ENCODE data around the gene SALL4. TPM values are rescaled to one million over a fixed set of nuclear protein-coding genes. Genes with fewer than 3 reads are reported as not detected.
A peak's percentile ranks its signal among the peaks of the same experiment; 100 is the strongest.

SALL4 gene
- total and polyA plus RNA-seq, 2 of the 8 experiments (the other 6 are each of a cell fraction or from before 2014, with no cell fraction given), result 108 to 235 TPM

- no peaks in the 10 kb centered on the region; a peak in 1 of 4 replicates for H3K9me3 ChIP-seq (ENCODE audit: insufficient read depth in 2 of 2, low read depth in 1 of 2, low read length in 1 of 2)
- no peaks in the 10 kb centered on the region for H3K27me3 ChIP-seq (replicated peaks in 1 of 4; ENCODE audit: control insufficient read depth in 3 of 4, extremely low read depth in 1 of 4, insufficient read depth in 3 of 4, low read length in 3 of 4)
- H3K4me3 ChIP-seq (ENCODE audit: extremely low read depth in 1 of 4, insufficient read depth in 2 of 4, low read depth in 3 of 4, low read length in 4 of 4), result no peak overlapping the region
- no peak overlapping the region for H2BK15ac ChIP-seq (ENCODE audit: low read length)
- H3K79me1 ChIP-seq (ENCODE audit: low read depth, low read length), result no peaks in the 10 kb centered on the region
- H2AFZ ChIP-seq (ENCODE audit: low read length), result no peak overlapping the region
- H3K4me1 ChIP-seq (replicated peaks in 1 of 4; ENCODE audit: control insufficient read depth in 3 of 4, insufficient read depth in 4 of 4, low read length in 3 of 4), result 0 out of 7 replicates have a peak, but pooled peaks cover 0 to 2% (median 0%) of the 10 kb centered on the region in 4 experiments
- H3K27ac ChIP-seq (ENCODE audit: low read depth, low read length), result no peak overlapping the region
- H3K23me2 ChIP-seq (ENCODE audit: low read depth, low read length), result no peaks in the 10 kb centered on the region
- POLR2A ChIA-PET (ENCODE audit: partially characterized antibody), result interaction anchor here (0.9 kb wide), 1 partner anchor 13 kb away, joined by 3 read pairs; no protein-coding TSS in a partner anchor
- no peaks in the 10 kb centered on the region for H3K79me2 ChIP-seq (ENCODE audit: control insufficient read depth in 1 of 2, insufficient read depth in 2 of 2, low read length in 2 of 2)
- H2BK12ac ChIP-seq (ENCODE audit: low read depth, low read length), result no peak overlapping the region
- FAIRE-seq (no peak), DNase-seq (ENCODE audit: low read depth in 1 of 2, low spot score in 2 of 2) (peak in 1 of 2 experiments; percentile 23)
- H2BK20ac ChIP-seq (ENCODE audit: low read length), result no peak overlapping the region
- H4K91ac ChIP-seq (replicated peaks; ENCODE audit: insufficient read length, low read length), result no peak overlapping the region
- H4K20me1 ChIP-seq (replicated peaks in 1 of 2; ENCODE audit: control insufficient read depth in 1 of 2, insufficient read depth in 2 of 2, low read length in 2 of 2), result no peaks in the 10 kb centered on the region
- H3K23ac ChIP-seq (ENCODE audit: insufficient read length), result no peak overlapping the region
- H3K14ac ChIP-seq (ENCODE audit: insufficient read length), result no peak overlapping the region
- H2AK5ac ChIP-seq (ENCODE audit: low read depth, low read length), result no peak overlapping the region
- no peak overlapping the region for H3K4me2 ChIP-seq (ENCODE audit: insufficient read depth in 1 of 2, low read depth in 2 of 2, low read length in 2 of 2)
- no peak overlapping the region for H3K18ac ChIP-seq (ENCODE audit: extremely low read depth, low read length)
- H3K36me3 ChIP-seq (ENCODE audit: control insufficient read depth in 2 of 4, insufficient read depth in 4 of 4, low read length in 3 of 4), result no peaks in the 10 kb centered on the region
- CTCF ChIA-PET (ENCODE audit: partially characterized antibody), result no interaction called here
- H4K5ac ChIP-seq (ENCODE audit: insufficient read length, low read depth, low read length), result no peak overlapping the region
- H3K4ac ChIP-seq (replicated peaks; ENCODE audit: insufficient read length, low read depth, low read length), result no peak overlapping the region
- no peak overlapping the region for H2BK5ac ChIP-seq (ENCODE audit: low read depth, low read length)
- TF ChIP-seq SIRT6 (IDR thresholded peaks at IDR 0.05; ENCODE audit: low read length) (no peak), BRCA1 (IDR thresholded peaks at IDR 0.05; ENCODE audit: low read depth, low read length) (no peak), RNF2 (IDR thresholded peaks at IDR 0.05; ENCODE audit: borderline replicate concordance, low read depth, low read length, missing control alignments, poor library complexity, severe bottlenecking) (no peak), PHF8 (conservative IDR thresholded peaks at IDR 0.05; ENCODE audit: low read depth, low read length) (no peak), KDM5A (IDR thresholded peaks at IDR 0.05; ENCODE audit: low read length) (no peak), SP1 (IDR thresholded peaks at IDR 0.05; ENCODE audit: low read depth, low read length) (no peak), CTBP2 (IDR thresholded peaks at IDR 0.05; ENCODE audit: borderline replicate concordance, insufficient read depth, insufficient read length, low read length) (no peak), CHD2 (IDR thresholded peaks at IDR 0.05; ENCODE audit: low read length) (no peak), ZNF274 (IDR thresholded peaks at IDR 0.05; ENCODE audit: borderline replicate concordance, extremely low read depth, low read length) (no peak)
- no peak overlapping the region for H2BK120ac ChIP-seq (replicated peaks; ENCODE audit: low read depth, low read length)
- no peak overlapping the region for H4K8ac ChIP-seq (ENCODE audit: extremely low read depth, insufficient read depth, low read length)
- 82% methylated on average over 14 of the region's 14 CpGs; no CpG with 5 or more reads in 1 of the 2 experiments for WGBS, 2 experiments (ENCODE audit: extremely low coverage in 1 of 2, insufficient coverage in 1 of 2, insufficient read length in 1 of 2, insufficient replicate concordance in 2 of 2, low coverage in 1 of 2, low lambda C conversion rate in 2 of 2, missing lambda C conversion rate in 1 of 2)
- no peak overlapping the region for H3K56ac ChIP-seq (replicated peaks; ENCODE audit: insufficient read length, low read depth, low read length)
- no peak overlapping the region for H3K9ac ChIP-seq (replicated peaks in 1 of 4; ENCODE audit: extremely low read depth in 1 of 4, low read depth in 3 of 4, low read length in 3 of 4)
Observed at GRCh38 chr20:51760905-51761546, 41.3 kb downstream of the SALL4 start.
